GM23248 (cell line): ENCODE results near the gene SMARCC1.

Experiments
- EZH2 ChIP-seq: fragments of 200-600 bp; sonication (generic); IDR thresholded peaks from 2 replicates; pipeline ENCODE4 v1.6.1; 2018; ENCODE audit warnings: antibody characterized with exemption, mild to moderate bottlenecking; ENCODE audit not compliant: insufficient read depth, poor library complexity, severe bottlenecking
- EZH2phosphoT487 ChIP-seq: fragments of 200-600 bp; sonication (generic); IDR thresholded peaks from 2 replicates; pipeline ENCODE4 v1.6.1; 2018; ENCODE audit warnings: antibody characterized with exemption, moderate library complexity, mild to moderate bottlenecking, low read depth; ENCODE audit not compliant: insufficient read depth

GRCh38 chr3:47588587-47588986 is 193.1 kb downstream of the SMARCC1 start:
- TF ChIP-seq EZH2phosphoT487 (no peak), EZH2 (no peak)
